Measurements from ENCODE around the gene ENTHD1. TPM values are rescaled to one million over a fixed set of nuclear protein-coding genes. Genes with fewer than 3 reads are reported as not detected.
A peak's percentile ranks its signal among the peaks of the same experiment; 100 is the strongest.

ENTHD1 gene
- total RNA-seq, 1 experiment from 2014 or later: not detected

- H3K27ac Mint-ChIP-seq (ENCODE audit: unreplicated experiment): no peak overlapping the region
- no peaks in the 10 kb centered on the region for H3K9me3 Mint-ChIP-seq (ENCODE audit: unreplicated experiment)
- no peak for TF ChIP-seq CTCF (IDR thresholded peaks at IDR 0.05; ENCODE audit: insufficient read depth in 1 of 2, low read depth in 1 of 2, low read length in 1 of 2, severe bottlenecking in 1 of 2, unreplicated experiment in 1 of 2)
- ChIA-PET POLR2A (no interaction called here), CTCF (no interaction called here)
- Histone ChIP-seq H3K4me1 (no peaks in the 10 kb centered on the region), H3K9me3 (no peaks in the 10 kb centered on the region), H3K4me3 (ENCODE audit: low read depth, low read length) (no peak overlapping the region), H3K36me3 (ENCODE audit: control insufficient read depth, insufficient read depth, low read length) (no peaks in the 10 kb centered on the region), H3K27me3 (replicated peaks; ENCODE audit: control insufficient read depth, insufficient read depth, low read length) (no peaks in the 10 kb centered on the region; the same call in 1 of the 2 replicates)
- peaks cover 16% of the 10 kb centered on the region for H3K27me3 Mint-ChIP-seq (ENCODE audit: insufficient read depth, unreplicated experiment)
- no peaks in the 10 kb centered on the region for H3K4me1 Mint-ChIP-seq (ENCODE audit: low read depth, unreplicated experiment)
- no peaks in the 10 kb centered on the region for H3K36me3 Mint-ChIP-seq (ENCODE audit: insufficient read depth, unreplicated experiment)
- H3K4me3 Mint-ChIP-seq (ENCODE audit: unreplicated experiment): no peak overlapping the region
- DNase-seq: no peak
- intact Hi-C loops (cut with micrococcal nuclease; ENCODE audit: unreplicated experiment): no loop called here
- BruUV-seq (replicated peaks): no TSS peak
Measured at GRCh38 chr22:39814899-39815298, 78.7 kb downstream of the ENTHD1 start.

GRCh38 chr22:39809772-39810557 is 83.6 kb downstream of the ENTHD1 start:
- no peak for TF ChIP-seq CTCF (IDR thresholded peaks at IDR 0.05; ENCODE audit: insufficient read depth in 1 of 2, low read depth in 1 of 2, low read length in 1 of 2, severe bottlenecking in 1 of 2, unreplicated experiment in 1 of 2)
- H3K4me1 Mint-ChIP-seq (ENCODE audit: low read depth, unreplicated experiment): no peaks in the 10 kb centered on the region
- POLR2A ChIA-PET: no interaction called here
- BruUV-seq (replicated peaks): no TSS peak
- H3K9me3 Mint-ChIP-seq (ENCODE audit: unreplicated experiment): no peaks in the 10 kb centered on the region
- no peaks in the 10 kb centered on the region for H3K27me3 ChIP-seq (replicated peaks; ENCODE audit: control insufficient read depth, insufficient read depth, low read length)
- no peak for DNase-seq
- CTCF ChIA-PET: no interaction called here
- no peak overlapping the region for H3K27ac Mint-ChIP-seq (ENCODE audit: unreplicated experiment)
- peaks cover 29% of the 10 kb centered on the region for H3K27me3 Mint-ChIP-seq (ENCODE audit: insufficient read depth, unreplicated experiment)
- H3K36me3 Mint-ChIP-seq (ENCODE audit: insufficient read depth, unreplicated experiment): no peaks in the 10 kb centered on the region
- no peak overlapping the region for H3K4me3 Mint-ChIP-seq (ENCODE audit: unreplicated experiment)
- intact Hi-C loops (cut with micrococcal nuclease; ENCODE audit: unreplicated experiment): no loop called here
- H3K36me3 ChIP-seq (ENCODE audit: control insufficient read depth, insufficient read depth, low read length): no peaks in the 10 kb centered on the region
- H3K9me3 ChIP-seq: no peaks in the 10 kb centered on the region
- H3K4me3 ChIP-seq (ENCODE audit: low read depth, low read length): no peak overlapping the region
- no peaks in the 10 kb centered on the region for H3K4me1 ChIP-seq

GRCh38 chr22:39808081-39808480 is 85.5 kb downstream of the ENTHD1 start:
- no peak overlapping the region for H3K27ac Mint-ChIP-seq (ENCODE audit: unreplicated experiment)
- Histone ChIP-seq H3K9me3 (no peaks in the 10 kb centered on the region), H3K36me3 (ENCODE audit: control insufficient read depth, insufficient read depth, low read length) (no peaks in the 10 kb centered on the region), H3K4me1 (no peaks in the 10 kb centered on the region), H3K4me3 (ENCODE audit: low read depth, low read length) (no peak overlapping the region), H3K27me3 (replicated peaks; ENCODE audit: control insufficient read depth, insufficient read depth, low read length) (no peaks in the 10 kb centered on the region)
- H3K4me1 Mint-ChIP-seq (ENCODE audit: low read depth, unreplicated experiment): no peaks in the 10 kb centered on the region
- H3K36me3 Mint-ChIP-seq (ENCODE audit: insufficient read depth, unreplicated experiment): no peaks in the 10 kb centered on the region
- CTCF ChIA-PET: no interaction called here
- POLR2A ChIA-PET: no interaction called here
- TF ChIP-seq CTCF (IDR thresholded peaks at IDR 0.05; ENCODE audit: insufficient read depth in 1 of 2, low read depth in 1 of 2, low read length in 1 of 2, severe bottlenecking in 1 of 2, unreplicated experiment in 1 of 2): peak; percentile 25 to 30
- intact Hi-C loops (cut with micrococcal nuclease; ENCODE audit: unreplicated experiment): no loop called here
- no peaks in the 10 kb centered on the region for H3K9me3 Mint-ChIP-seq (ENCODE audit: unreplicated experiment)
- no peak overlapping the region for H3K4me3 Mint-ChIP-seq (ENCODE audit: unreplicated experiment)
- peaks cover 34% of the 10 kb centered on the region for H3K27me3 Mint-ChIP-seq (ENCODE audit: insufficient read depth, unreplicated experiment)
- no TSS peak for BruUV-seq (replicated peaks)
- peak in 1 of 2 experiments; percentile 40 for DNase-seq

All from Caco-2 (cell line).